ENCODE measurements around the gene ATOX1. TPM values are rescaled to one million over a fixed set of nuclear protein-coding genes. Genes with fewer than 3 reads are reported as not detected.

Gene ATOX1
- total and polyA plus RNA-seq, 9 of the 15 experiments (the other 6 are each of a cell fraction or from before 2014, with no cell fraction given), result 59.2 to 318 (median 86.2) TPM

DNA sequence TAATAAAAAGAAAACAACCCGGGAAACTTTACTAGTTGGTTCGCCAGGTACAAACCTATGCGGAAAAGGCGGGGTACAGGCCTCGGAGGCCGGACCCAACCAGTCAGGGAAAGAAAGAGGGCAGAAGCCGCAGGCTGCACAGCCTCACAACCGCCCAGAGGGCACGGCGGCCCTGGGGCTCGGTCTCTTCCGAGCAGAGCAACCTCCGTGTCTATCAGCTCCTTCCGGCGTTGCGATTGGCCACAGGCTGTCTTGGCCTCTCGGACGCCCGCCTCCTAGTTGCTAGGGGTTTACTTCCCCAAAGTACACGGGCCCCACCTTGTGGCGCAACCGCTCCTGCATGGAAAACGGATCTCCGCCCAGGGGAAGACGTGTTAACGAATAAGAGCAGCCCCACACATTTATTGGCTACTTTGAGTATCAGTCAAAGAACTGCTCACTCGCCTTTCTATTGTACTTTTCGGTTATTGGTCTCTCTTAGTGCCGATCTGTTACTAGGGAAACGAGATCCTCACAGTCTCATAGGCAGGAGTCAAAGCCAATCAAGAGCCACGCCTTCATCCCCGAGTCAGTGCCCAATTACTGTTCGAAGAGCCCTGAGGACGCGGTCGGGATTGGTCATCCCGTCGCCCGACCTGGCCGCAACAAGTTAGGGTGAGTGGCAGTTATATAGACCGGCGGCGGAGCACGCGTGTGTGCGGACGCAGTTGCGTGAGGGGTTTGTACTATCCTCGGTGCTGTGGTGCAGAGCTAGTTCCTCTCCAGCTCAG is 13.0 kb upstream of the ATOX1 start, which contains the start of gene G3BP1 (continued):
- TF ChIP-seq, protein P1, sequence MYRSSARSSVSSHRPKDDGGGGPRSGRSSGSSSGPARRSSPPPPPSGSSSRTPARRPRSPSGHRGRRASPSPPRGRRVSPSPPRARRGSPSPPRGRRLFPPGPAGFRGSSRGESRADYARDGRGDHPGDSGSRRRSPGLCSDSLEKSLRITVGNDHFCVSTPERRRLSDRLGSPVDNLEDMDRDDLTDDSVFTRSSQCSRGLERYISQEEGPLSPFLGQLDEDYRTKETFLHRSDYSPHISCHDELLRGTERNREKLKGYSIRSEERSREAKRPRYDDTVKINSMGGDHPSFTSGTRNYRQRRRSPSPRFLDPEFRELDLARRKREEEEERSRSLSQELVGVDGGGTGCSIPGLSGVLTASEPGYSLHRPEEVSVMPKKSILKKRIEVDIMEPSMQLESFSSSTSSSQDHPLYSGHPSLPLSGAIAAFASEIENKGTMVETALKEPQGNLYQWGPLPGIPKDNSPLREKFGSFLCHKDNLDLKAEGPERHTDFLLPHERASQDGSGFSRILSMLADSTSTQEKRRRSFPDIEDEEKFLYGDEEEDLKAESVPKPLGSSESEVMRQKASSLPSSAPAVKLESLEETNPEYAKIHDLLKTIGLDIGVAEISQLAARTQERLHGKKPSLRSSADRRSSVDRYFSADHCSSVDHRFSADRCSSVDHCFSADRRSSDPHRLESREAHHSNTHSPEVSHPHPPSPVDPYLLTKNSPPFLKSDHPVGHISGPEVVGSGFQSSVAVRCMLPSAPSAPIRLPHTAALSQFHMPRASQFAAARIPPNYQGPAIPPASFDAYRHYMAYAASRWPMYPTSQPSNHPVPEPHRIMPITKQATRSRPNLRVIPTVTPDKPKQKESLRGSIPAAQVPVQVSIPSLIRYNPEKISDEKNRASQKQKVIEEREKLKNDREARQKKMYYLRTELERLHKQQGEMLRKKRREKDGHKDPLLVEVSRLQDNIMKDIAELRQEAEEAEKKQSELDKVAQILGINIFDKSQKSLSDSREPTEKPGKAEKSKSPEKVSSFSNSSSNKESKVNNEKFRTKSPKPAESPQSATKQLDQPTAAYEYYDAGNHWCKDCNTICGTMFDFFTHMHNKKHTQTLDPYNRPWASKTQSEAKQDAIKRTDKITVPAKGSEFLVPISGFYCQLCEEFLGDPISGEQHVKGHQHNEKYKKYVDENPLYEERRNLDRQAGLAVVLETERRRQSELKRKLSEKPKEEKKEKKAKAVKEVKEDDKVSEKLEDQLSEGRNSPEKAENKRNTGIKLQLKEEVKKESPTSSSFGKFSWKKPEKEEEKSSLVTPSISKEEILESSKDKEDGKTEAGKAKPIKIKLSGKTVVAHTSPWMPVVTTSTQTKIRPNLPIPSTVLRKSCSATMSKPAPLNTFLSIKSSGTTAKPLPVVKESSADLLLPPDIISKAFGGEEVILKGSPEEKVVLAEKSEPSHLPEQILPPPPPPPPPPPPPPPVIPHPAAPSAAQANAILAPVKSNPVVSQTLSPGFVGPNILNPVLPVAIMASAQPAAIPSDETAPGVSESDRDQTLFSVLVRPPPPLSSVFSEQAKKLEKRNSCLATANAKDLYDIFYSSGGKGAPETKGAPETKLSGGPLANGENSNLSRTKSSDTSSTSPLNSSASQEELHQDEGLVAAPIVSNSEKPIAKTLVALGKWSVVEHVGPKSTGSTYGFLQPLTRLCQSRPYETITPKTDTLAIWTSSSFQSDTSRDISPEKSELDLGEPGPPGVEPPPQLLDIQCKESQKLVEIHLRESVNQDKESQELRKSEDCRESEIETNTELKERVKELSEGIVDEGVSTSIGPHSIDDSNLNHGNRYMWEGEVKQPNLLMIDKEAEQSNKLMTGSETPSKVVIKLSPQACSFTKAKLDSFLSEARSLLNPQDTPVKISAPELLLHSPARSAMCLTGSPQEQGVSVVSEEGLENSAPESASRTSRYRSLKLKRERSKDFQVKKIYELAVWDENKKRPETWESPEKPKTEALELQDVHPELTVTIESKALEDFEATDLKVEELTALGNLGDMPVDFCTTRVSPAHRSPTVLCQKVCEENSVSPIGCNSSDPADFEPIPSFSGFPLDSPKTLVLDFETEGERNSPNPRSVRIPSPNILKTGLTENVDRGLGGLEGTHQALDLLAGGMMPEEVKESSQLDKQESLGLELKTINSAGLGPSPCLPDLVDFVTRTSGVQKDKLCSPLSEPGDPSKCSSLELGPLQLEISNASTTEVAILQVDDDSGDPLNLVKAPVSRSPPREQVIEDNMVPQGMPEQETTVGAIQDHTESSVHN (IDR thresholded peaks at IDR 0.05; ENCODE audit: borderline replicate concordance in 1 of 2, low read depth in 1 of 2), result peak in 1 of 2 experiments; percentile 43; a peak in 1 of 4 replicates
- peak; percentile 90 for TF ChIP-seq BHLHE40 (IDR thresholded peaks at IDR 0.05; ENCODE audit: low read length)
- TF ChIP-seq COPS2 (conservative IDR thresholded peaks at IDR 0.05), result no peak
- TF ChIP-seq, protein P2, sequence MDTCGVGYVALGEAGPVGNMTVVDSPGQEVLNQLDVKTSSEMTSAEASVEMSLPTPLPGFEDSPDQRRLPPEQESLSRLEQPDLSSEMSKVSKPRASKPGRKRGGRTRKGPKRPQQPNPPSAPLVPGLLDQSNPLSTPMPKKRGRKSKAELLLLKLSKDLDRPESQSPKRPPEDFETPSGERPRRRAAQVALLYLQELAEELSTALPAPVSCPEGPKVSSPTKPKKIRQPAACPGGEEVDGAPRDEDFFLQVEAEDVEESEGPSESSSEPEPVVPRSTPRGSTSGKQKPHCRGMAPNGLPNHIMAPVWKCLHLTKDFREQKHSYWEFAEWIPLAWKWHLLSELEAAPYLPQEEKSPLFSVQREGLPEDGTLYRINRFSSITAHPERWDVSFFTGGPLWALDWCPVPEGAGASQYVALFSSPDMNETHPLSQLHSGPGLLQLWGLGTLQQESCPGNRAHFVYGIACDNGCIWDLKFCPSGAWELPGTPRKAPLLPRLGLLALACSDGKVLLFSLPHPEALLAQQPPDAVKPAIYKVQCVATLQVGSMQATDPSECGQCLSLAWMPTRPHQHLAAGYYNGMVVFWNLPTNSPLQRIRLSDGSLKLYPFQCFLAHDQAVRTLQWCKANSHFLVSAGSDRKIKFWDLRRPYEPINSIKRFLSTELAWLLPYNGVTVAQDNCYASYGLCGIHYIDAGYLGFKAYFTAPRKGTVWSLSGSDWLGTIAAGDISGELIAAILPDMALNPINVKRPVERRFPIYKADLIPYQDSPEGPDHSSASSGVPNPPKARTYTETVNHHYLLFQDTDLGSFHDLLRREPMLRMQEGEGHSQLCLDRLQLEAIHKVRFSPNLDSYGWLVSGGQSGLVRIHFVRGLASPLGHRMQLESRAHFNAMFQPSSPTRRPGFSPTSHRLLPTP (IDR thresholded peaks at IDR 0.05; ENCODE audit: borderline replicate concordance, extremely low read depth, insufficient read length), result no peak
- peak; percentile 94 for TF ChIP-seq SUPT5H (IDR thresholded peaks at IDR 0.05)
- TF ChIP-seq, protein P3, sequence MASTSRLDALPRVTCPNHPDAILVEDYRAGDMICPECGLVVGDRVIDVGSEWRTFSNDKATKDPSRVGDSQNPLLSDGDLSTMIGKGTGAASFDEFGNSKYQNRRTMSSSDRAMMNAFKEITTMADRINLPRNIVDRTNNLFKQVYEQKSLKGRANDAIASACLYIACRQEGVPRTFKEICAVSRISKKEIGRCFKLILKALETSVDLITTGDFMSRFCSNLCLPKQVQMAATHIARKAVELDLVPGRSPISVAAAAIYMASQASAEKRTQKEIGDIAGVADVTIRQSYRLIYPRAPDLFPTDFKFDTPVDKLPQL (IDR thresholded peaks at IDR 0.05; ENCODE audit: extremely low read depth, insufficient read length), result peak; percentile 33
- no peak for TF ChIP-seq ZNF79 (CRISPR knock-in tag; IDR thresholded peaks at IDR 0.05; ENCODE audit: low read depth)
- TF ChIP-seq, protein P4, sequence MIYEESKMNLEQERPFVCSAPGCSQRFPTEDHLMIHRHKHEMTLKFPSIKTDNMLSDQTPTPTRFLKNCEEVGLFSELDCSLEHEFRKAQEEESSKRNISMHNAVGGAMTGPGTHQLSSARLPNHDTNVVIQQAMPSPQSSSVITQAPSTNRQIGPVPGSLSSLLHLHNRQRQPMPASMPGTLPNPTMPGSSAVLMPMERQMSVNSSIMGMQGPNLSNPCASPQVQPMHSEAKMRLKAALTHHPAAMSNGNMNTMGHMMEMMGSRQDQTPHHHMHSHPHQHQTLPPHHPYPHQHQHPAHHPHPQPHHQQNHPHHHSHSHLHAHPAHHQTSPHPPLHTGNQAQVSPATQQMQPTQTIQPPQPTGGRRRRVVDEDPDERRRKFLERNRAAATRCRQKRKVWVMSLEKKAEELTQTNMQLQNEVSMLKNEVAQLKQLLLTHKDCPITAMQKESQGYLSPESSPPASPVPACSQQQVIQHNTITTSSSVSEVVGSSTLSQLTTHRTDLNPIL (CRISPR knock-in tag; IDR thresholded peaks at IDR 0.05), result no peak
- TF ChIP-seq ESRRA (IDR thresholded peaks at IDR 0.05; ENCODE audit: borderline replicate concordance, low read depth), result peak; percentile 17; the same call in 1 of the 2 replicates
- no peak; the same call in none of the 2 replicates for TF ChIP-seq DPF2 (IDR thresholded peaks at IDR 0.05)
- TF ChIP-seq RBFOX2 (IDR thresholded peaks at IDR 0.05; ENCODE audit: low read depth, low read length), result peak; percentile 78
